Endothelial cell (in vitro differentiated cells): ENCODE measurements around the gene TMEM272. TPM values are rescaled to one million over a fixed set of nuclear protein-coding genes. Genes with fewer than 3 reads are reported as not detected.

ENCODE experiments used
- DNase-seq: peaks from one replicate; pipeline ENCODE4 v3.0.0; 2021; ENCODE audit warnings: low spot score
- H3K27ac Mint-ChIP-seq: one replicate; pipeline ENCODE4 v1.8.0; 2021; ENCODE audit warnings: mixed read lengths, inconsistent platforms; ENCODE audit not compliant: unreplicated experiment
- H3K27me3 Mint-ChIP-seq: one replicate; pipeline ENCODE4 v1.8.0; 2021; ENCODE audit warnings: mild to moderate bottlenecking, moderate library complexity, mixed read lengths, inconsistent platforms; ENCODE audit not compliant: unreplicated experiment
- H3K36me3 Mint-ChIP-seq: one replicate; pipeline ENCODE4 v1.8.0; 2021; ENCODE audit warnings: mild to moderate bottlenecking, low read depth, mixed read lengths, inconsistent platforms; ENCODE audit not compliant: unreplicated experiment
- H3K4me1 Mint-ChIP-seq: one replicate; pipeline ENCODE4 v1.8.0; 2021; ENCODE audit warnings: mild to moderate bottlenecking, mixed read lengths, inconsistent platforms; ENCODE audit not compliant: unreplicated experiment
- H3K4me3 Mint-ChIP-seq: one replicate; pipeline ENCODE4 v1.8.0; 2021; ENCODE audit warnings: mild to moderate bottlenecking, mixed read lengths, inconsistent platforms; ENCODE audit not compliant: unreplicated experiment
- H3K9me3 Mint-ChIP-seq: one replicate; pipeline ENCODE4 v1.8.0; 2021; ENCODE audit warnings: mixed read lengths, inconsistent platforms; ENCODE audit not compliant: unreplicated experiment
- total RNA-seq: library from RNA; stranded (reverse); fragmentation: NEBNext Ultra II Directional; extraction: Animal tissue kit (Norgen Biotek cat#: 25700); gene quantifications from one replicate; pipeline ENCODE4 v1.2.1, GENCODE V29; 2021; ENCODE audit not compliant: unreplicated experiment
- TF ChIP-seq, protein P1 (sequence below): fragments of 200-600 bp; sonication (generic); IDR thresholded peaks from one replicate; pipeline ENCODE4 v1.5.0; 2021; ENCODE audit warnings: antibody characterized with exemption; ENCODE audit not compliant: unreplicated experiment

Gene TMEM272
- total RNA-seq, 1 donor from 2014 or later: 0.15 TPM

GRCh38 chr13:51783428-51784094 lies 61.4 kb downstream of the TMEM272 start:
- no peak overlapping the region for H3K27ac Mint-ChIP-seq
- peaks cover 12% of the 10 kb centered on the region for H3K4me1 Mint-ChIP-seq
- DNase-seq: no peak
- no peaks in the 10 kb centered on the region for H3K9me3 Mint-ChIP-seq
- H3K36me3 Mint-ChIP-seq: peaks cover 3% of the 10 kb centered on the region
- H3K27me3 Mint-ChIP-seq: peaks cover 4% of the 10 kb centered on the region
- TF ChIP-seq, protein P1, sequence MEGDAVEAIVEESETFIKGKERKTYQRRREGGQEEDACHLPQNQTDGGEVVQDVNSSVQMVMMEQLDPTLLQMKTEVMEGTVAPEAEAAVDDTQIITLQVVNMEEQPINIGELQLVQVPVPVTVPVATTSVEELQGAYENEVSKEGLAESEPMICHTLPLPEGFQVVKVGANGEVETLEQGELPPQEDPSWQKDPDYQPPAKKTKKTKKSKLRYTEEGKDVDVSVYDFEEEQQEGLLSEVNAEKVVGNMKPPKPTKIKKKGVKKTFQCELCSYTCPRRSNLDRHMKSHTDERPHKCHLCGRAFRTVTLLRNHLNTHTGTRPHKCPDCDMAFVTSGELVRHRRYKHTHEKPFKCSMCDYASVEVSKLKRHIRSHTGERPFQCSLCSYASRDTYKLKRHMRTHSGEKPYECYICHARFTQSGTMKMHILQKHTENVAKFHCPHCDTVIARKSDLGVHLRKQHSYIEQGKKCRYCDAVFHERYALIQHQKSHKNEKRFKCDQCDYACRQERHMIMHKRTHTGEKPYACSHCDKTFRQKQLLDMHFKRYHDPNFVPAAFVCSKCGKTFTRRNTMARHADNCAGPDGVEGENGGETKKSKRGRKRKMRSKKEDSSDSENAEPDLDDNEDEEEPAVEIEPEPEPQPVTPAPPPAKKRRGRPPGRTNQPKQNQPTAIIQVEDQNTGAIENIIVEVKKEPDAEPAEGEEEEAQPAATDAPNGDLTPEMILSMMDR: no peak
- no peak overlapping the region for H3K4me3 Mint-ChIP-seq

DNA sequence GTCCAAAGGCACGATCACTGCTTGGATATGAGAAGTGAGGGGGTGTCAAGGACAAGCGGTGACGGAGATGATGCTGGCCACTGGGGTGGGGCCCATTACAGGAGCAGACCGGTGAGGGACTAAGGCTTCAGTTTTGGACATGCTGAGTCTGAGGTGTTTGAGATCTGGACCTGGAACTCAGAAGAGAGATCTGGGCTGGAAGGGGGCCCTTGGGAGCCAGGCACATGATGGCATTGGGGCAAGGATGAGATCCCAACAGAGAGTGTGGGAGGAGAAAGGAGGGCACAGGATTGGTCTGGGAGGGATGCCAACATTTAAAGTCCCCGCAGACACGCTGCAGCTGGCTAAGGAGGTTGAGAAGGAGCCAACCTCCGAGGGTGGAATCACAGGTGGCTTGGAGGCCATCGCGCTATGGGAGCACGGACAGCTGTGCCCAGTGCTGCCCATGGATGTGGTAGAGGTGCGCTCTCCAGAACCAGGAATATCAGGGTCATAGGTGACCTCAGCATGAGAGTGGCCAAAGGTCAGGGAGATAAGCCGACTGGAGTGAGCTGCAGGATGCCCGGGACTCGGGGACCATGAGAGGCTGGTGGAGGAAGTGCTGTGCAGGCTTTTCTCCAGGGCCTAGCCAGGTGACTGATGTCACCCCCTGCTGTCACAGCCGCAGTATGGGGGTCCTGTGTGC lies 62.8 kb downstream of the TMEM272 start:
- Mint-ChIP-seq H3K27me3 (peaks cover 4% of the 10 kb centered on the region), H3K27ac (peak overlapping the region; percentile 42), H3K36me3 (peaks cover 3% of the 10 kb centered on the region)

GRCh38 chr13:51781246-51782022 lies 63.5 kb downstream of the TMEM272 start:
- H3K9me3 Mint-ChIP-seq: no peaks in the 10 kb centered on the region
- TF ChIP-seq, protein P1: peak; percentile 20
- DNase-seq: no peak
- H3K27me3 Mint-ChIP-seq: peaks cover 4% of the 10 kb centered on the region
- H3K36me3 Mint-ChIP-seq: peaks cover 3% of the 10 kb centered on the region
- peak overlapping the region; percentile 42 for H3K27ac Mint-ChIP-seq
- peaks cover 6% of the 10 kb centered on the region for H3K4me1 Mint-ChIP-seq
- H3K4me3 Mint-ChIP-seq: peak overlapping the region; percentile 1

More for the DNA sequence above, 62.8 kb downstream of the TMEM272 start:
- Mint-ChIP-seq H3K4me1 (peaks cover 12% of the 10 kb centered on the region), H3K9me3 (no peaks in the 10 kb centered on the region), H3K4me3 (peak overlapping the region; percentile 1)
- TF ChIP-seq, protein P1: no peak
- no peak for DNase-seq

GRCh38 chr13:51780099-51780498 lies 64.9 kb downstream of the TMEM272 start:
- DNase-seq: no peak
- Mint-ChIP-seq H3K36me3 (peaks cover 3% of the 10 kb centered on the region), H3K4me3 (no peak overlapping the region), H3K9me3 (no peaks in the 10 kb centered on the region), H3K4me1 (peaks cover 6% of the 10 kb centered on the region), H3K27me3 (peaks cover 4% of the 10 kb centered on the region), H3K27ac (no peak overlapping the region)
- TF ChIP-seq, protein P1: no peak
